ENCODE data around the gene AP1S1. TPM values are rescaled to one million over a fixed set of nuclear protein-coding genes. Genes with fewer than 3 reads are reported as not detected.

AP1S1 gene
- total and polyA plus RNA-seq, 2 of the 13 experiments (the other 11 are each of a cell fraction or from before 2014, with no cell fraction given), result 57.5 to 68.1 TPM

DNA sequence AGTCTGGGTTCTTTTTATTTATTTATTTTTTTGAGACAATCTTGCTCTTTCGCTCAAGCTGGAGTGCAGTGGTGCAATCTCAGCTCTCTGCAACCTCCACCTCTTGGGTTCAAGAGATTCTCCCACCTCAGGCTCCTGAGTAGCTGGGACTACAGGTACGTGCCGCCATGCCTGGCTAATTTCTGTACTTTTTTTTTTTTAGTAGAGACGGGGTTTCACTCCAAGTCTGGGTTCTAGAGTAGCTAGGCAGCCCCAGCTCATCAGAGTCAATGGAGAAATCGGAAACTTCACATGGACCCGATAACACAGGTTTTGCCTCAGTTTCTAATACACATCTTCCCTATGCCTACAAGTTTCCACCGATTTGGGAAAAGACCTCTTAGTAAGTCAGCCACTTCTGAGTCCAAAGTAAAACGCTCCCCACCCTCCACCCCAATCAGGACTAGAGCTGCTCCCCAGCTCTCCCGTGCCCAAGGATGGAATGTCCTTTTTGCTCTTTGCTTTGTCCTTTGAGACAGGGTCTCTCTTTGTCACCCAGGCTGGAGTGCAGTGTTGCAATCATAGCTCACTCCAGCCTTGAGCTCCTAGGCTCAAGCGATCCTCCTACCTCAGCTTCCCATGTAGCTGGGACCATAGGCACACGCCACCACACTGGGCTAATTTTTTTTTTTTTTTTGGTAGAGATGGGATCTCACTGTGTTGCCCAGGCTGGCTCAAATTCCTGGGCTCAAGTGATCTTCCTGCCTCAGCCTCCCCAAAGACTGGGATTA is 31.2 kb upstream of the AP1S1 start:
- peak overlapping the region; percentile 89 for H3K9ac ChIP-seq (ENCODE audit: insufficient read depth, low read depth, low read length)
- FAIRE-seq (peak; percentile 82), ATAC-seq (peak; percentile 3; the same call in 2 of the 3 replicates), DNase-seq (ENCODE audit: low spot score) (peak; percentile 82)
- peak overlapping the region; percentile 99 for H3K27ac ChIP-seq (ENCODE audit: extremely low read length, insufficient read depth, low read length)
- ChIA-PET CTCF (ENCODE audit: low intra/inter-chr PET ratio, low total read pairs) (interaction anchor here (1.4 kb wide), 1 partner anchor 28 kb away, joined by 3 read pairs; no protein-coding TSS in a partner anchor), POLR2A (interaction anchor here (0.8 to 4.1 kb wide), 26 partner anchors 10 to 264 kb away, joined by 3 to 68 read pairs (median 7); partner anchors contain the start of genes AP1S1, CLDN15, FIS1 and PLOD3)
- no peak overlapping the region for H2AFZ ChIP-seq (ENCODE audit: low read length)
- peak overlapping the region; percentile 51 to 68 (median 61) for H3K4me3 ChIP-seq (replicated peaks in 1 of 3; ENCODE audit: insufficient read depth in 1 of 3, low read depth in 2 of 3, low read length in 3 of 3)
- H3K9me3 ChIP-seq (ENCODE audit: low read length), result no peaks in the 10 kb centered on the region
- in situ Hi-C loops (cut with HindIII; ENCODE audit: extremely low pct_ligation_motif_present, low pct_unique_long_range_greater_than_20kb), result no loop called here
- H3K4me2 ChIP-seq (ENCODE audit: low read depth, low read length), result peak overlapping the region; percentile 94
- 2% methylated on average over 11 of the region's 11 CpGs for WGBS (ENCODE audit: low lambda C conversion rate)
- H3K4me1 ChIP-seq (ENCODE audit: insufficient read depth, low read length), result peaks cover 86% of the 10 kb centered on the region
- BruUV-seq (replicated peaks), result TSS peak; percentile 94
- H3K79me2 ChIP-seq (ENCODE audit: insufficient read depth, low read length), result peaks cover 10% of the 10 kb centered on the region
- intact Hi-C loops (cut with micrococcal nuclease; ENCODE audit: unreplicated experiment), result no loop called here
- peaks cover 0 to 3% of the 10 kb centered on the region in 2 experiments; a peak in 2 of 5 replicates for H3K36me3 ChIP-seq (replicated peaks in 1 of 2; ENCODE audit: control insufficient read depth in 1 of 2, insufficient read depth in 2 of 2, low read length in 2 of 2)
- peaks cover 12% of the 10 kb centered on the region; the same call in 1 of the 2 replicates for H4K20me1 ChIP-seq (ENCODE audit: insufficient read depth, low read length)
- H3K27me3 ChIP-seq (ENCODE audit: control insufficient read depth in 1 of 2, insufficient read depth in 2 of 2, low read length in 2 of 2), result no peaks in the 10 kb centered on the region; a peak in 1 of 5 replicates
- TF ChIP-seq IRX3 (CRISPR knock-in tag; IDR thresholded peaks at IDR 0.05; ENCODE audit: borderline replicate concordance, low read depth) (no peak), REPIN1 (CRISPR knock-in tag; IDR thresholded peaks at IDR 0.05; ENCODE audit: borderline replicate concordance, low read depth) (0 out of 2 replicates have a peak, but pooled peaks have one; percentile 21), ADNP (CRISPR knock-in tag; IDR thresholded peaks at IDR 0.05) (no peak), ZNF138 (CRISPR knock-in tag; IDR thresholded peaks at IDR 0.05; ENCODE audit: low read depth) (no peak), ZNF17 (CRISPR knock-in tag; IDR thresholded peaks at IDR 0.05) (no peak), NCOA2 (CRISPR knock-in tag; IDR thresholded peaks at IDR 0.05) (peak; percentile 65), SOX6 (IDR thresholded peaks at IDR 0.05) (no peak), SOX6 (CRISPR knock-in tag; IDR thresholded peaks at IDR 0.05) (peak; percentile 91), KDM5A (IDR thresholded peaks at IDR 0.05; ENCODE audit: borderline replicate concordance, low read length) (no peak), MEIS1 (CRISPR knock-in tag; IDR thresholded peaks at IDR 0.05; ENCODE audit: borderline replicate concordance) (no peak), MYC (CRISPR knock-in tag; IDR thresholded peaks at IDR 0.05; ENCODE audit: borderline replicate concordance) (no peak), ZNF207 (IDR thresholded peaks at IDR 0.05; ENCODE audit: borderline replicate concordance) (no peak), CHCHD3 (CRISPR knock-in tag; IDR thresholded peaks at IDR 0.05) (no peak), RFX5 (IDR thresholded peaks at IDR 0.05; ENCODE audit: low read depth, low read length) (no peak), MTA1 (CRISPR knock-in tag; IDR thresholded peaks at IDR 0.05; ENCODE audit: borderline replicate concordance) (no peak), TSC22D2 (CRISPR knock-in tag; IDR thresholded peaks at IDR 0.05; ENCODE audit: borderline replicate concordance) (no peak), ZNF335 (CRISPR knock-in tag; IDR thresholded peaks at IDR 0.05) (no peak), ZNF557 (CRISPR knock-in tag; IDR thresholded peaks at IDR 0.05) (no peak), ZNF720 (CRISPR knock-in tag; IDR thresholded peaks at IDR 0.05) (no peak), ZNF672 (CRISPR knock-in tag; IDR thresholded peaks at IDR 0.05) (0 out of 2 replicates have a peak, but pooled peaks have one; percentile 39)
- TF ChIP-seq, protein P1, sequence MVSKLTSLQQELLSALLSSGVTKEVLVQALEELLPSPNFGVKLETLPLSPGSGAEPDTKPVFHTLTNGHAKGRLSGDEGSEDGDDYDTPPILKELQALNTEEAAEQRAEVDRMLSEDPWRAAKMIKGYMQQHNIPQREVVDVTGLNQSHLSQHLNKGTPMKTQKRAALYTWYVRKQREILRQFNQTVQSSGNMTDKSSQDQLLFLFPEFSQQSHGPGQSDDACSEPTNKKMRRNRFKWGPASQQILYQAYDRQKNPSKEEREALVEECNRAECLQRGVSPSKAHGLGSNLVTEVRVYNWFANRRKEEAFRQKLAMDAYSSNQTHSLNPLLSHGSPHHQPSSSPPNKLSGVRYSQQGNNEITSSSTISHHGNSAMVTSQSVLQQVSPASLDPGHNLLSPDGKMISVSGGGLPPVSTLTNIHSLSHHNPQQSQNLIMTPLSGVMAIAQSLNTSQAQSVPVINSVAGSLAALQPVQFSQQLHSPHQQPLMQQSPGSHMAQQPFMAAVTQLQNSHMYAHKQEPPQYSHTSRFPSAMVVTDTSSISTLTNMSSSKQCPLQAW (CRISPR knock-in tag; IDR thresholded peaks at IDR 0.05), result no peak
- TF ChIP-seq, protein P2, sequence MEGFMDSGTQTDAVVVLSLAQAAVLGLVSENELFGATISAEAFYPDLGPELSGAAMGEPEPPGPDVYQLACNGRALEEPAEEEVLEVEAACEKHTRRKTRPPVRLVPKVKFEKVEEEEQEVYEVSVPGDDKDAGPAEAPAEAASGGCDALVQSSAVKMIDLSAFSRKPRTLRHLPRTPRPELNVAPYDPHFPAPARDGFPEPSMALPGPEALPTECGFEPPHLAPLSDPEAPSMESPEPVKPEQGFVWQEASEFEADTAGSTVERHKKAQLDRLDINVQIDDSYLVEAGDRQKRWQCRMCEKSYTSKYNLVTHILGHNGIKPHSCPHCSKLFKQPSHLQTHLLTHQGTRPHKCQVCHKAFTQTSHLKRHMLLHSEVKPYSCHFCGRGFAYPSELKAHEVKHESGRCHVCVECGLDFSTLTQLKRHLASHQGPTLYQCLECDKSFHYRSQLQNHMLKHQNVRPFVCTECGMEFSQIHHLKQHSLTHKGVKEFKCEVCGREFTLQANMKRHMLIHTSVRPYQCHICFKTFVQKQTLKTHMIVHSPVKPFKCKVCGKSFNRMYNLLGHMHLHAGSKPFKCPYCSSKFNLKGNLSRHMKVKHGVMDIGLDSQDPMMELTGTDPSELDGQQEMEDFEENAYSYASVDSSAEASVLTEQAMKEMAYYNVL (CRISPR knock-in tag; IDR thresholded peaks at IDR 0.05; ENCODE audit: borderline replicate concordance), result peak; percentile 62; the same call in 1 of the 2 replicates

All from HepG2 (cell line).